HepG2 (cell line): Measurements from ENCODE around the gene PSRC1.

Experiments
- FOXK1 ChIP-seq: sonication (generic); formaldehyde crosslinking; IDR thresholded peaks from 2 replicates; pipeline ENCODE4 v1.4.0; 2020; ENCODE audit warnings: low read depth, missing genetic modification reagents, borderline replicate concordance
- MEF2D ChIP-seq: sonication (generic); formaldehyde crosslinking; IDR thresholded peaks from 2 replicates; pipeline ENCODE4 v1.5.1; 2020; ENCODE audit warnings: mild to moderate bottlenecking, missing genetic modification reagents
- MEIS2 ChIP-seq: sonication (generic); formaldehyde crosslinking; IDR thresholded peaks from 2 replicates; pipeline ENCODE4 v1.9.0; 2021; ENCODE audit warnings: mild to moderate bottlenecking, missing genetic modification reagents
- MTF2 ChIP-seq: sonication (generic); formaldehyde crosslinking; IDR thresholded peaks from 2 replicates; pipeline ENCODE4 v1.5.0; 2020; ENCODE audit warnings: missing genetic modification reagents, borderline replicate concordance
- TEAD2 ChIP-seq: sonication (generic); formaldehyde crosslinking; IDR thresholded peaks from 2 replicates; pipeline ENCODE4 v1.9.0; 2021; ENCODE audit warnings: missing genetic modification reagents
- U2AF2 ChIP-seq: fragments of 200-400 bp; formaldehyde crosslinking; IDR thresholded peaks from 2 replicates; pipeline ENCODE4 v1.6.1; 2017; ENCODE audit warnings: low read depth, mild to moderate bottlenecking, low read length
- ZNF121 ChIP-seq: sonication (generic); formaldehyde crosslinking; IDR thresholded peaks from 2 replicates; pipeline ENCODE4 v1.5.0; 2020; ENCODE audit warnings: mild to moderate bottlenecking, missing genetic modification reagents

DNA sequence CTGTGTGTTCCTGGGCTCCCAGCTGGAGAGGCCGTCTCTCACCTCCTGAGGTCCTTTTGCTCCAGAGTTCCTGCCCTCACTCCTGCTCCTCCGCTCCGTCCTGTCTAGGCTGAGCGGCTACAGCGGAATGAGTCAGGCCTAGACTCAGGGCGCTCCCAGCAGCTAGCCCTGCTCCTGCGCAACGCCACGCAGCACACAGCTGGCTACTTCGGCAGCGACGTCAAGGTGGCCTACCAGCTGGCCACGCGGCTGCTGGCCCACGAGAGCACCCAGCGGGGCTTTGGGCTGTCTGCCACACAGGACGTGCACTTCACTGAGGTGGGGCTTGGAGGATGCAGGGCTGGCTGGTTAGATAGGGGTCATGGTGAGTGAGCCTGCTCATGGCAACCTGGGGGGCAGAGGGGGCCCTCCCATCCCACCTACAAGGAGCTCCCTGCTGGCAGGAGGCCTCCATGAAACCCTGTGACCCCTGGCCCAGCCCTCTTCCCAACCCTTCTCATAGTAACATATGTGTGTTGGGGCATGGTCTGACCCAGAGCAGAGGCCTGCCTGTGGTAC lies 15.1 kb downstream of the PSRC1 start:
- no peak for TF ChIP-seq FOXK1 (CRISPR knock-in tag)
- no peak for TF ChIP-seq MTF2 (CRISPR knock-in tag)
- TF ChIP-seq TEAD2 (CRISPR knock-in tag): no peak
- no peak for TF ChIP-seq MEF2D (CRISPR knock-in tag)
- no peak for TF ChIP-seq ZNF121 (CRISPR knock-in tag)
- TF ChIP-seq U2AF2: no peak
- no peak for TF ChIP-seq MEIS2 (CRISPR knock-in tag)
